ENCODE data around the gene UNK.
"Not testable (repeated sequence)": the region's sequence is repeated elsewhere in the genome, so short reads cannot be mapped to it uniquely, and the experiment has no call there.

The UNK gene

GRCh38 chr17:75774471-75774990 is 10.1 kb upstream of the UNK start:
- DNase-seq (ENCODE audit: low spot score), result no peak

DNA sequence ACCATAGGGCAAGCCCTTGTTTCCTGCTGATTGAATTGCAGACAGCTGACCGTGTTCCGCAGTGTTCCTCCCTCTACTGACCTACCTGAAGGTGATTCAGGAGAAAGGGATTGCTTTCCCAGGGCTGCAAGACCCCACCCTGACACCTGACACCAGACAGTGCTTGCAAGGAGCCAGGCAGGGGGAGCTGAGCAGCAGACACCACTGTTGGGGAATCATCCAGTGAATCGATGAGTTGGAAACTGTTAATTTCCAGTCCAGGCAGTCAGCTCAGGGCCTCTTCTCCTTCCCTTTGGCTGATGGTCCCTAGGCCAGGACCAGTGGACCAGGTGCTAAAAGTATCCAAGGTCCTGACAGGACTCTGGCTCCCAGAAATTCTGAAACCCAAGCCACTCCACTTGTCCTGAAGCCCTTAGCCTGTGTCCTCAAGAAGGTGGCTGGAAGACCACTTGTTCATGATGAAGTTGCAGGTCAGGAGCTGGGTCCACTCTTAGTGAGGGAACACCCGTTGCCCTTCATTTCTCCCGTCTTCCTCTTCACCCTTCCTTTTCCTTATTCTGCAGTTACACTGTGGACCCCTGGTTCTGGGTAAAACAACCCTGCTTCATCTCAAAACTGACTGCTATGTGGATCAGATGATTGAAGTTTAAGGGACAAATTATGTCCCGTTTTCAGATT is 9.5 kb upstream of the UNK start:
- no peak for DNase-seq (ENCODE audit: low spot score)

DNA sequence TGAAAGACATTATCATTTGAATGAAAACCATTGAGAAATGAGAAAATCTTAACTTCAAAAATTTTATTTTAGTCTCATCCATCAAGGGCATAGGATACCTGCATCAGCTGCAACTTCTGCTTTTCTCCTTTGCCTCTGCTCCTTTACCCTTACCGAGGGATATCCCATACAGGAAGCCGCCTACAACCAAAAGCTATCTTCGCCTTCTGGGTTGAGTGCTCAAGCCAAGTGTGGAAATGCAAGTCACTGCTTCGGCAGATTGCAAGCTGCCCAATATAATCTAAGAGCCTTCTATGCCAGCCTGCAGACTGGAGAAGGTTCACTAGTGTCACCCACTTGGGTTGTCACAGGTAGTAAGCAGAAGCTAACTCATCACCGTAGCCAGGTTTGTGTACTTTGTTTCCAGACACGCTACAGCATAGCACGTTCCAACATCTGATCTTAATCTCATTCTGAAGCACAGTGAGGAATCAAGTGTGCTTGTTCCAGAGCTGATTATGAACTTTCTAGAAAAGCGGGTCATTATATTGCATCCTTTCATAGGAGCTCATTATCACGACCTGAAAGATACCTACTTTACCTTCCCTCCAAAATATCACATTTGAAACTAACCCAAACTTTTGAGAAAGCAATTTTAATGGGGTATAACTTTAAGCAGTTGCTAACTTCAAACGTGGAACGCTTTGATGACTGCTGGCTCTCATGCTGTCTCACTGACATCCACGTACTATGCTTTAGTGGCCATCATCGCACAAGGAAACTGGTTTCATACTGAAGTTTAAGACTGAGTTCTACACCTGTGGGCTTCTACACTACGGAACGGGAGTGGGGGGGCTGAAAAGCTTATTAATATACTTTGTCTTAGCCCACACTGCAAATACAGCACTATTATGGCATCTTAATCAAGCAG is 8.0 kb upstream of the UNK start:
- DNase-seq (ENCODE audit: low spot score), result no peak

DNA sequence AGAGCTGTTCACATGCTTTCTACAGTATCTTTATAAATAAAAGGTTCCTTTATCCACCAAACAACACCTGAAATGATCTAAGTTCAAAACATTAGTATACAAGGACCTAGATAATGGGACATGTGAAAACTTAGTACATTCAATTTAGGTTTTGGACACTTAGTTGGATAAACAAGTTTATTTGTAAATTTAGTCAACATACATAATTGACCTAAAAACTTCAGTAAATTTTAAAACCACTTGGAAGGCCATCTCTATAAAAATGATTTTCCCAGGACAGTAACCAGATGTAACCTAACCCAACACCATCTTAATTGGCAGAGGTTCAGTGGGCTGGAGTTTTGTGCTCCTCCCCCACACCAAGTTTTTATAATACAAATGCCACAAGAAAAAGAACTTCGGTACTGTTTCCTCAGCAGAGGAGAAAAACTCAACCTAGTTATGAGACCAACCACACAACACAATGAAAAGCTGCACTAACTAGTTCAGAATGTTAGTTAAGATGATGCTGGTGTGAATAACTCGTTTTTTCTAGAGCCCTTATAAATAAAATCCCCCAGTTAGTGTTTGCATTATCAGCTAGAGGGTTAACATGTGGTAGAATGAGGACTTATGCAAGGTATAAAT is 7.2 kb upstream of the UNK start:
- DNase-seq (ENCODE audit: low spot score), result no peak

- DNase-seq (ENCODE audit: low spot score), result not testable (repeated sequence)
These were observed 6.3 kb upstream of the UNK start for GRCh38 chr17:75778066-75778860.

- no peak for DNase-seq (ENCODE audit: low spot score)
These were observed 5.8 kb upstream of the UNK start for GRCh38 chr17:75778861-75779249.

DNA sequence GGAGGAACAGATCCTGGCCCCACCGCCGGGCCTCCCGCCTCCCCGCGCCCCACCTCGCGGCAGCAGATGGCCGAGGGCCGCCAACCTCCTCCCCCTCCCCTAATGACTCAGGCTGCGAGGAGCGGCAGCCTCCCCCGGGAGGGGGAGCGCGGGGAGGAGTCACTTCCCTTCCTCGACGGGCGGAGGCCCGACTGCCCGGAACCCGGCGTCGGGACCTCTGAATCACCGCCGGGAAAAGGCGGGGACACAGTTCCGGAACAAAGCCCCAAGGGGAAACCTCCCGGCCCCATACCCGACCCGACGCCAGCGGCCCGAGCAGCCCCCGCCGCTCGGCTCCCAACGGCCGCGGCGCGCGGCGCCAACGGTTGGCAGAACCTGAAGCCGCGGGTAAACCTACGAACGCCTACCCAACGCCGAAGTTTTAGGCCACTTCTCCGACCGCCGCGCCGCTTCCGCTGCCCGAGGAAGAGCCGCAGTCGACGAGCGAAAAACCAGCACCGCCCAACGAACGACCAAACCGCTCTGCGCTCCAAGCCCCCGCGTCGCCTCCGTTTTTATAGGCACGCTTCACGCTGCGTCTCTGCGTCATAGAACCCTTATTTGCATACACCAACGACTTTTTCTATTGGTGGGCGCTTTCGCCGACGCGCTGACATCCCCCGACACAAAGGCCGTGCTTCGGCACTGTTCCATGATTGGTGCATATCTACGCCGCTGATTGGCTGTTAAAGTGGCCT is 5.2 kb upstream of the UNK start:
- DNase-seq (ENCODE audit: low spot score), result peak; percentile 99

DNA sequence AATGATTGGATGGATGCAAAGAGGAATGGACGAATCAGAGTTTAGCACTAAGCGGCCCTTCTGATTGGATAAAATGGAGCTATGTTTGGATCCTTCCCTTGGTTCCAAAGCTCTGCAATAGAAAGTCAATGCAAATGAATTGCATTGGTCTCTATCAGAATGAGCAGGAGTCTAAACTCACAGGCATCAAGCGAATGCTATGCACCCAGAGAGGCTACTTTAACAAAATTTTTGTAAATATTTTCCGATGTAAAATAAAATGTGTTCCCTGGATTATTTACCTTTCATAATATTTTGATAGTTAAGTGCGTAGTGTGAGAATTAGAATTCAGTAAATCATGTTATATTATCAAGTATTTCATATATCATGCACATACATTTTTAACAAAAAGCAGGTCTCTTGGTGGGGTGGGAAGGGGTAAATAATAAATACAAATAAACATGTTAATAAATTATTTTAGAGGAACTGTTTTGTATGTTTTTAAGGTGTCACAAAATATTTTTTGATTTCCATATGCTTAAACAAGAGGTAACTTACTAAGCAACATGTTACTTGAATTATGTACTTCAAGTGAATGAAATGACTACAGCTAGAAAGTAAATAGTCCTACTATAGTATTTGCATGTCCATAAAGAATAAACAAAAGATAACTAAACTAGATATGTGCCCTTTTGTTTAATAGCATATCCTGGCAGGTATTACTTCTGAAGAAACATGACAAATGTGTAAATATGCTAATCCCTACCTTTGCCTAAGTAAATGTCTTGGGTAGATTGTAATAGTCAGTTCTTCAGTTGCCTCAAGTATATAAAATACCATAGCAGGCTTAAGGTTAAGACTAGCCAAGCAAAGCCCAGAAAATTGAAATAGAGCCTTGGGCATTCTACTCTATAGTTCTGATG is 4.4 kb upstream of the UNK start:
- no peak for DNase-seq (ENCODE audit: low spot score)

- DNase-seq (ENCODE audit: low spot score), result no peak
These were observed 1.4 kb upstream of the UNK start for GRCh38 chr17:75783069-75783783.

GRCh38 chr17:75783803-75784472 is 668 bp upstream of the UNK start:
- DNase-seq (ENCODE audit: low spot score), result no peak

DNA sequence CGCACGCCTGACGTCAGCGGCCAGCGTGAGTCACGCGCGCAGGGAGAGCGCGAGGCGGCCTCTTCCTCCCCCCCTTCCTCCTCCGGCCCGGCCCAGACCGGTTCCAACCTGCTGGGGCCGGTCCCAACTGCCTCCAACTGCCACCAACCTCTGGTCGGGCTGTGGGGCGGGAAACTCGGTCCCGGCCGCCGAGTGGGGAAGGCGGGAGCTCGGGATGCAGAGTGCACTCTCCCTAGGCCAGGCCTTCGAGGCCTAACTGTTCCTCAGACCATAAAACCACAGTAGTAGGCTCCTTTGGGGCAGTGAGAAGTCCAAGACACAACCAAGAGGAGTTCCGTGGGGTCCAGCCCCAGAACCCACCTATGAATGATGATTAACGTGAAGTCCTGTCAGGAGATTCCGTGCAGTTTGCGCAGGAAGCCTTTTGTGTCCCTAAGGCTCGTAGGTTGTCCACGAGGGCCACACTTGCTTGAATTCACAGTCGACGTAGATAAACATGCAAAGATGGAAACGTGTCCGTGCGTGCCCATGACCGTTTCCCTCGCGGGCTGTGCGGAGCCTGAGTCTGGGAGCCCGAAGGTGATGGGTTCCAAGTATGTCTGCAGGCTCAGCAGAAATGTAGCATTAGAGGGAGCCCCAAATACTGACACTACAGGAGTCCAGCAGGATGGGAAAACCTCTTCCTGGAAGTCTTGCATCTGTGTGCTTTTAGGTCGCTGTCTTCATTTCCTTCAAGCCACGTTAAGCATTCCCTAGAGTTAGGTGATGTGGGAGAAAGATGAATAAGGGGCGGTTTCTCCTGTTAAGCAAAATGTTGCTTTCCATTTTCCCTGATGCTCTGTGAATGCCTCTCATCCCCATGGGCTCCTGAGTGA is 647 bp downstream of the UNK start:
- DNase-seq (ENCODE audit: low spot score), result peak; percentile 81

- no peak for DNase-seq (ENCODE audit: low spot score)
These were observed 6.6 kb downstream of the UNK start for GRCh38 chr17:75791254-75791653.

DNA sequence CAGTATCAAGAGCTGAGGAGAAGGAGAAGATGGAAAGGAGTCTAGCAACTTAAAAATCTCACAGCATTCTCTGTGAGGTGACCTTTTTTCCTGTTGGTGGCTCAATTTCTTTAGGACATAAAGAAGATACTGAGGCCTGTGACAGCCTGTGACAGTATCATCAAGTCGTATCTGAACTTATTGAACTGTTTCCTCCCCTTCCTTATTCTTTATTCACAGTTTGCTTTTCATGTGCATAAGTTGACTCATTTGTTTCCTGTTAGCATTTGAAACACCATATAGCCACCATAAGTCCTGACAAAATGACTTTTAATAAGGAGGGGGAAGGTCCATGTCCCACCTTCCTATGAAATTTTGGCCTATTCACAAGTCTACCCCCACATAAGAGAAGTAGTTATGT is 8.9 kb downstream of the UNK start:
- no peak for DNase-seq (ENCODE audit: low spot score)

DNA sequence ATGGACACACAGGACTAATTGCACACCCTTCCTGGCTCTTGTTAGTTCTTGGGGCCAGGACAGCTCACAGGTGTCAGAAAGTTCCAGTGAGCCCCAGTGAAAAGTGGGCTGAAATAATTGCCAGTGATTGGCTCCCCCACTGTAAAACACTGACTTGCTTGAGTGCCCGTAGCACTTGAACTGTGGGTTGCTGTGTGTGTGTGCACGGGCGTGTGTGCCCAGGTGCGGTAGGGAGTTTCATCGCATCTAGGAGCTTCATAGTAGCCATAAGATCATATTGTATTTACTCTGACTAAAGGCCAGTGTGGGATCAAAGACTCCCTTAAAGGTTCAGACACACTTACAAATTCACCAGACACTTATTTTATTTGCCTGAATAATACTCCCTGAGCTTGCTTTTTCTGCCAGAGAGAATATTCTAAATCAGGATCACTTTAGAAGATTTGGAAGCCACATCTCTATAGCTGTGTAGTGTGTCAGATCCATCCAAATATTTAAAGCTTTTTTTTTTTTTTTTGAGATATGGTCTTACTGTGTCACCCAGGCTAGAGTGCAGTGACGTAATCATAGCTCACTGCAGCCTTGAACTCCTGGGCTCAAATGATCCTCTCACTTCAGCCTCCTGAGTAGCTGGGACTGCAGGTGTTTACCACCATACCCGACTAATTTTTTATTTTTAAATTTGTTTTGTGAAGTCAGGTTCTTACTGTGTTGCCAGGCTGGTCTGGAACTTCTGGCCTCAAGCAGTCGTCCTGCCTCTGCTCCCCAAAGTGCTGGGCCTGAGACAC is 11.4 kb downstream of the UNK start:
- no peak for DNase-seq (ENCODE audit: low spot score)

DNA sequence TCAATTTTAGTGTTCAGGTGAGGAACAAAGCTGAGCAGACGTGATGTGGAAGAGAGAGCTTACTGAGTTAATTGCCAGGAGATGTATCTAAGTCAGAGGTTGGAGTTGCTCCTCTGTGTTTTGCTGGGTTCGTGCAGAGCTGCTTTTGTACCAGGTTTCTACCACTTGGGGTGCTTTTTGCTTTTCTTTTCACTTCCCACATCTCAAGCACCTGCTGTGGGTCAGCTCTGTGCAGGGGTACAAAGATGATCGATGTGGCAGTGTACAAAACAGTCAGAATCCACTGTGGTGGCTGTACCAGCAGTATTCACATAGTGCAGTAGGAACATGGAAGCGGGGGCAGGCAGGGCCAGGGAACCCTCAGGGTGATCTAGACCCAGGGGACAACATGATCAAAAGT is 14.8 kb downstream of the UNK start:
- no peak for DNase-seq (ENCODE audit: low spot score)

- DNase-seq (ENCODE audit: low spot score), result no peak
These were observed 19.3 kb downstream of the UNK start for GRCh38 chr17:75803883-75804282.

DNA sequence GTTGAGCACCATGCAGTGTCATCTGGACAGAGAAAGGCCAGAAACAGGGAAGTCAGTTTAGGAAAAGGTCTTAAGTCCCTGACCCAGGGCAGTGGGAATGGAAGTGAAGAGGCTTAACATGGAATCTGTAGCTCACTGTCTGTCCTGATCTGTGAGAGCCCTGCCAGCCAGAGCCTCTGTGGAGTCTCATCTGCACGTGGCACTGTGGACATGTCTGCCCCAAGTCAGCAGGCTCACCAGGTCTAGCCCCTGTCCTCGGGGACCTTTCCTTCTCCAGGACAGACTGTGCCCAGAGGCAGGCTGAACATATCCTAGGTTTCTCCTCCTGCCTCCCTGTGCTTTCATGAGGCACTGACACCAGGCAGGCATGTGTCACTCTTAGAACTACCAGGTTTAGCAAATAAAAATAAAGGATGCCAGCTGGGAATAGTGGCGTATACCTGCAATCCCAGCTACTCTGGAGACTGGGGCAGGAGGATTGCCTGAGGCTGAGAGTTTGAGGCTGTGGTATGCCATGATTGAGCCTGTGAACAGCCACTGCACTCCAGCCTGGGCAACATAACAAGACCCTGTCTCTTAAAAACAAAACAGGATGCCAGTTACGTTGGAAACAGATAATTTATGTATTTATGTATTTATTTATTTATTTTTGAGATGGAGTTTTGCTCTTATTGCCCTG is 22.4 kb downstream of the UNK start:
- DNase-seq (ENCODE audit: low spot score), result no peak
